Iris pigment epithelial cell (primary cell): ENCODE measurements around the gene ORM2.
"Not testable (repeated sequence)": the region's sequence is repeated elsewhere in the genome, so short reads cannot be mapped to it uniquely, and the experiment has no call there.

Experiments
- DNase-seq: peaks from one replicate; pipeline ENCODE4 v3.0.0-alpha.2; 2011; ENCODE audit warnings: low read depth

Gene ORM2

DNA sequence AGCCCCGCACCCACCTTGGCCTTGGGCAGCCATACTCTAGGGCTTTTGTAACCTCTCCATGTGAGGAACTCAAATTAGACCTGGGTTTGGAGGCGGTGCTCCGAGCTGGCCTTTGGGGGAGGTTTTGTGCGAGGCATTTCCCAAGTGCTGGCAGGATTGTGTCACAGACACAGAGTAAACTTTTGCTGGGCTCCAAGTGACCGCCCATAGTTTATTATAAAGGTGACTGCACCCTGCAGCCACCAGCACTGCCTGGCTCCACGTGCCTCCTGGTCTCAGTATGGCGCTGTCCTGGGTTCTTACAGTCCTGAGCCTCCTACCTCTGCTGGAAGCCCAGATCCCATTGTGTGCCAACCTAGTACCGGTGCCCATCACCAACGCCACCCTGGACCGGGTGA, at the start of gene ORM2:
Gene ORM2, plus strand, starts transcription at position 245 of the 398 bp plus-strand sequence. Its CDS starts 36 bp downstream, at position 281.
- not testable (repeated sequence) for DNase-seq

DNA sequence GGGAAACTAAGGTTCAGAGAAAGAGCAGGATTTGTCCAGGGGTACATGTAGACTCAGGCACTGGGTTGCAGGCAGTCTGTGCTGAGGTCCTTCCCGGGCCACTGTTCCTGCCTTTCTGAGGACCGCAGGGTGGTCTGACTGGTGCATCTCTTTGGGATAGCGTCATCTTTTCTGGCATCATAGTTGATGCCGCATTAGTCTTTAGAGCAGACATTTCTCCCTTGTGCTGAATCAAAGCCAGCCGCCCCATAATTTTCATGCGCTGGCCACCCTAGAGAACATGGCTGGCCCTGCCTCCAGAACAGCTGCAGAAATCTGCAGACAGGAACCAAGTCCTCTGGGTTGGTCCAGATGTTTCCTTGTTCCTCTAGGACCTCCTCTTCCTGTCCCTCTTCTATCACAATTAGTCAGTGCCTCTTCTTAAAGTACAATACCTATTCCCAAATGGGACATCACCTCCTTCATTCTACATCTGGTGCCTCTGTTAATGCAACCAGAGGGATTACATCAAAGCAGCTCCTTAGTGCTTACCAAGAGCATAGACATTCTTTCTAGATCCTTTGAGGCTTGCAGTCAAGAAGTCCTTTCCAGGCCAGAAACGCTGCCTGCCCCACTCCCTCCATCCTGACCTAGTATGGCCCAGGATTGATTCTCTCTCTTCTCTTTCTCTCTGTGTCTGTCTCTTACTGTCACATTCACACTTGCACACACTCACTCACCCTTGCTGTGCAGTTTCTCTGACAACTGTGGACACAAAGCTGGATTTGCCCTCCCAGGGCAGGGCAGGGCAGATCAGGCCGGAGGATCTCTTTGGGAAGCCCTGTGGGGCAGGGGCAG, 48.8 kb upstream of the ORM2 start:
- DNase-seq = no peak

DNA sequence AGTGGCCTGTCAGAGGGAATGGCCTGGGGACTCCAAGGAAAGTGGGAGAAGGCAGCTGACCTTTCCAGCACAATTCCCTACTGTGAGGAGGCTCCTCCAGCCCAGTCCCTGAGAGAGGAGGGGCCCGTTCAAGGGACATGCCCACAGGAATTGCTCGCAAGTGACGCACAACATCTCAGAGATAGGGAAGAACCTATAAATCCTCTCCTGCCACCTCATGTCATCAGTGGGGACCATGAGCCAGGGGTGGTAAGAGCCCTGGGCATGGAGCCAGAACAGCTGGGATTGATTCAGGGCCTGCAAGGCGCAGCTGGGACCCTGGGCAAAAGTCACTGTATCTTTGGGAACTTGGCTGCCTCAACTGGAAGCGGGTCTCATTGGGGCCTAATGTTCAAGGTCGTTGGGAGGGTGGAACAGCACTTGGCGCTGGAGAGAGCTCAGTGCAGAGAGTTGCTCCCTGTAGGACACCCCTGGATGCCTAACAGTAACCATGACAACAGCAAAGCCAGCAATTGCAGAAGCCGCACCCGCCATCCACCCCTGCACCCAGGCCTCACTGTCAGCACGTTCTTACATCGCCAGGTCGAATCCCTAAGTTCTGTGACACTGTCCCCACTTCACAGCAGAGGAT, 48.1 kb upstream of the ORM2 start:
- no peak for DNase-seq

DNA sequence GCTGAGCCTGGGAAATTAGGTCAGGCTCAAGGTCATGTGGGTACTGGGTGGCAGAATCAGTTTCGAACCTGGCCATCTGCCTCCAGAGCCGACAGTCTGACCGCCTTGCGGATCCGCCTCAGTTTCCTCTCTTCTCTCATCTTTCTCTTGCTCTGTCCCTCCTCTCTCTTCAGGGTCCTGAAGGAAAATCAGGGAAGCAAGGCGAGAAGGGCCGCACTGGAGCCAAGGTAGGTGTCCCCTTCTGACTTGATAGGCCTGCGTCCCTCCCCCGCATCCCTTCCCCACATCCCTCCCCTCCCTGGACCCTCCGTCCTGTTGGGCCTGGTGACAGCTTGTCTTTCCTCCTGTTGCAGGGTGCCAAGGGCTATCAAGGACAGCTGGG, 47.6 kb upstream of the ORM2 start:
- DNase-seq = no peak

DNA sequence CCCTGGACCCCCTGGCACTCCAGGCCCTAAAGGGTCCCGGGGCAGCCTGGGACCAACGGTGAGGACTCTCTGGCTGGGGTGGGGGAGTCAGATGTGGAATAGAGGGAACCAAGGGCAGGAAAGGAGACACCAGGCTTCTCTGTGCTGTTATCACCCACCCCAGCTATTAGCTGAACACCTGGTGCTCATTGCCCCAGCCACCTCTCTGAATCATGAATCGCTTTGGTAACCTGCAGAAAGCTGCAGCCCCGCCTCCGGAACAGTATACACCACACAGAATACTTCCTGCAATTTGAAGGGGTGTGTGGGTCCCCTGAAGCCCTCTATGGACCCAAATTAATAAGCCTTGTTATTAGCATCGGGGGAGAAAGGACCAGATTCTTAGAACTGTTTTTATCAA, 47.2 kb upstream of the ORM2 start:
- no peak for DNase-seq

DNA sequence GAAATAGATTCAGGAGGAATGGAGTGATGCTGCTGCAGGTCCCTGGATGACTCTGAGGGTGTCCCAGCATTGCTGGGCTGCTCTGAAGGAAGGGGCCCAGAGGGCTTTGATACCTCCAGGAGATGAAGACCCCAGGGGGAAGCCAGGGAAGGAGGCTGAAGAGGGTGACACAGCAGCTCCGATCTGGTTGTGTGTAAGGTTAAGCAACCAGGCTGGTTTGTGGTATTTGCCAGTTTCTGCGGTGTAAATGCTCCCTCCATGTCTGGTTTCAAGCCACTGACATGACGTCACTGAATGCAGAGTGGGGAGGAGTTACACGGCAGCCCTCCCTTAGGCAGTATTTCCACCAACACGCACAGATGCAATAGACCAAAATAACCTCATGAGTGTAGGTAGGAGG, 46.7 kb upstream of the ORM2 start:
- peak; percentile 89 for DNase-seq

DNA sequence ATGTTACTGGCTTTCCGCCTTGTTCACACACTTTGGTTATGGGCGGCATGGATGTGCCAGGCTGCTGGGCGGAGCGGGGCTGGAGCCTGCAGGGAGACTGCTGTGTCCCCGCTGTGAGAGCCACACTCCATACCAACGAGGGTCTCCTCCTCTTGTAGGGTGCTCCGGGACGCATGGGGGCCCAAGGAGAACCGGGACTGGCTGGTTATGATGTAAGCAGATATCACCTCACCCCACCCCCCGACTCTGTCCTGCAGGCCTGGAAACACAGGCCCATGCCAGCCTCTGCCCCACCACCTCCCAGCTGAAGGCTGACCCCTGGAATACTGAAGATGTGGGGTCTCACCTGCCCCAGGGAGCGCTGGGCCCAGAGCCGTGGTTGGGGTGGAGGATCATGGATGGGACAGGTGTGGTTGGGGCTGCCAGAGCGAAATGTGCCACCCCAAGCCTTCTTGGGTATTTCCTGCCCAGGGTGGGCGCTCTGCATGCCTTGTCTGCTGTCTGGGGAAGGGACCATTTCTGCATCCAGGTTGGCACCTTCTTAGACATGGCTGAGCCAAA, 46.0 kb upstream of the ORM2 start:
- no peak for DNase-seq

DNA sequence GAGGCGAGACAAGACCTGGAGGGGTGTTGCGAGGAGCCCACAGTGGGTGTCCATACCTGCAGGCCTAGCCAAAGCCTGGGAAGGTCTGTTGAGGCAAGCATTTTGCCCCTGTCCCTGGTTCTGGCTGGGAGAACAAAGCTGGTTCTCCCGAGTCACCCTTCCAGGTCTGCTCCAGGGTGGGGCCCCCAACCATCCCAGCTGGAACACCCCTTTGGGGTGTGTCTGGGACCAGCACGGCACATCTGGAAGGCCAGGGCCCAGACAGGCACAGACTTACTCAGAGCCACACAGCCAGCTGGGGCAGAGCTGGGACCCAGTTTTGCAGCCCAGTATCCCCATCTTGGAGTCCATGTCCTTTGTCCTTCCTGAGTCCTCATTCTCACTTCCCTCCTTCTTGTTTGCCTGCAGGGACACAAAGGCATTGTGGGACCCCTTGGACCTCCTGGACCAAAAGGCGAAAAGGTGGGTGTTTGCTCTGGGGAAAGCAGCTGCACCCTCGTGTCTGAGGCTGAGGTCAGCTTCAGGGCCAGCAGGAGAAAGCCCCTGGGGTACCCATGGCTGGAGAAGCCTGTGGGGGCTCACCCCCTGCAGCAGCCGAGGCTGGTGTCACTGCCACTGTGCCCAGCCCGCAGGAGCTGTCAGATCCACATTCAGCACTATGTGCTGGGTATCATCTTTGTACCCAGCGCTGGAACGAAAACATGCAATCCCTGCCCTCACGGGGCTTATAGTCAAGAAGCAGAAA, 45.2 kb upstream of the ORM2 start:
- no peak for DNase-seq

DNA sequence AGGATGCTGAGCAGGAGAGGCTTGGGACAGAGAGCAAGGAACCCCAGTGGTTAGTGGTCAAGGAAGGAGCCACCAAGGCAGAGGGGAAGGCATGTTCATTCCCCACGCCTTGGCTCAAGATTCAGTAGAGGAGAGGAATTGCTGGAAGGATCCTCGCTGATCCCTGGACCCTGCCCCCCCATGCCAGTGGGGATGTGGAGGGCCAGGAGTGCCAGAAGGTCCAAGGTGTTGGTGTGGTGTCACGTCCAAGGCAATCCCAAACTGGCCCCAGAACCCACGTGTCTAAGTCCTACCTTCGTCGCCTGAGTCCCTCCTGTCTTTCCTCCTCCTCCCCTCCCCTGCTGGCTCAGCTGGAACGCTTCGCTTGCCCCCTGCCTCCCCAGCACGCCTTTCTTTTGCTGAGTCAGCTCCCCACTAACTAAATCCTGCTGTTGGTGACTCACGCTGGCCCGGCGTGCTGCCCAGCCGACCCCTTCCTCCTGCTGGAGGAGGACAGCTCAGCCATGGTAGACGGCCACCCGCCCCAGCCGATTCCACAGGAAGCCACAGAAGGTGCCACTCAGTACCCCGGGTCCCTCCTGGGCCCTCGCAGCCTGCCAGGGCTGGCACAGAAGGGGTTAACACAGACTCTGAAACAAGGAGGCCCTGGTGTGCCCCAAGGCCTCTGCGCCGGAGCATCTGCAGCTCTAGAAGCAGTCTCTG, 44.4 kb upstream of the ORM2 start:
- DNase-seq = peak; percentile 93

DNA sequence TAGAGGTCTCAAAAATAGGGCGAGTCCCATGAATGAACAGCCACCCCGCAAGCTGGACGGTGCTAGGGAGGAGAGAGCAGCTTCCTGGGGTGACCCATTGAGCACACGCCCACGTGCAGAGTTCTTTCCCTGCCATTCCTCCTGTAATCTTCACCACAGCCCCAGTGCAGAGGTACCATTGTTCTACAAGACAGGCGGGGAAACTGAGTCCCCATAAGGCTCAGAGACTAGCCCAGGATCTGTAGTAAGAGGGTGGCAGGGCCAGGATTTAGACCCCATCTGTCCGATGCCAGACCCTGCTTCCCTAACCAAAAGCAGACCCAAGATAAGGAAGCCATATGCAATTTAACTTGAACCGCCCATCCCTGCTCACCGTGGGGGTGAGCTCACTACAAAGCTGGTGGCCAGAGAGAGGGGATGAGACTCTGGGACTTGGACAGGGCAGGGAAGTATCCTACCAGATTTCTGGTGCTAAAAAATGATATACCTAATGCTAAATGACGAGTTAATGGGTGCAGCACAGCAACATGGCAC, 43.5 kb upstream of the ORM2 start:
- DNase-seq = no peak

DNA sequence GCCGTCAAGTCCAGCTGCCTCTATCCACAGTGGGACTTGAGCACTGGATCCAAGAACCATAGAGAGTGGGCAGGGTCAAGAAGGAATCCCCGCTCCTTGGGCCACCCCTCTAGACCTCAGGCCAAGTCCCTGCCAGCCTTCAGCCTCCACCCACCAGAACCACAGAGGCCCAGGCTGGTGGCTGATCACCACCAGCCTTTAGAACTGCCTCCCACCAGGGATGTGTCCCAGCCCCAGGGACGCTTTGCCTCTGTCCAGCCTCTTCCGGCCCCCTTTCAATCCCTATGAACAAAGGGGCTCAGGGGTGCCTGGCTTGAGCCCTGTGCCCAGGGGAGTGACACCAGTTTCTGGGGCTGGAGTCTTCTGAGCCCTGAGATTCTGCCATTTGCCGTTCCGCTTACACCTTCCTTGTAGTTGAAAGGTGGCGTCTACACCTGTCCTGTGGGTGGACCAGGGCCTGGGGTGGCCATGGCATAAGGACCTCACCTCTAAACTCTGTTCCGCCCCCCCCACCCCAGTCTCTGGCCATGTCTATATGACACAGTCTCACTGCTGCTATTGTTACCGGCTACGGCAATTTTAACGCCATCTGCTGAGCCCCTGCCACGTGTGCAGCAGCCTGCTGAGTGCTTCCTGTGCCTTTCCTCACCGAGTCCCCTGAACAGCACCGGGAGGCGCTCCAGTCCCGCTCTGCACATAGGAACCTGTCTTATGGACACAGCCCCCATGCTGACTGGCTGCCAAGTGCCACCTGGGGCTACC, 42.5 kb upstream of the ORM2 start:
- DNase-seq = no peak

DNA sequence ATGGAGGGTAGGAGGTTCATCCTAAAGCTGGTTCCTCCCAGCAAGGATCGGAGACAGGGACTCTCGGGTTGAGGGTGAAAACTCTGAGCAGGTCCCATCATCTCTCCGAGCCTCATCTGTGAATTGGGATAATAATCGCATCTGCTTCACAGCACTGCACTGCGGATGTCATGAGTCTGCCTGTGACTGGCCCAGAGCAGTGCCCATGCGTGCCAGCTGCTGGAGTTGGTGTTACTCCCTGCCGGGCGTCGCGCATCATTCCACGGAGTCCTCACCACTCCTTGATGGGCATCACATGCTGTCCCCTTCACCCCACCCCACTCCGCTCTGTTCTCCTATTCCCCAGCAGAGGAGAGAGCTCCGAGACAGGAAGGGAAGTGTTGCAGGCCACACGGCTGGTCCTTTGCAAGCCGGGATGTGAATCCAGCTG, 41.9 kb upstream of the ORM2 start:
- no peak for DNase-seq

DNA sequence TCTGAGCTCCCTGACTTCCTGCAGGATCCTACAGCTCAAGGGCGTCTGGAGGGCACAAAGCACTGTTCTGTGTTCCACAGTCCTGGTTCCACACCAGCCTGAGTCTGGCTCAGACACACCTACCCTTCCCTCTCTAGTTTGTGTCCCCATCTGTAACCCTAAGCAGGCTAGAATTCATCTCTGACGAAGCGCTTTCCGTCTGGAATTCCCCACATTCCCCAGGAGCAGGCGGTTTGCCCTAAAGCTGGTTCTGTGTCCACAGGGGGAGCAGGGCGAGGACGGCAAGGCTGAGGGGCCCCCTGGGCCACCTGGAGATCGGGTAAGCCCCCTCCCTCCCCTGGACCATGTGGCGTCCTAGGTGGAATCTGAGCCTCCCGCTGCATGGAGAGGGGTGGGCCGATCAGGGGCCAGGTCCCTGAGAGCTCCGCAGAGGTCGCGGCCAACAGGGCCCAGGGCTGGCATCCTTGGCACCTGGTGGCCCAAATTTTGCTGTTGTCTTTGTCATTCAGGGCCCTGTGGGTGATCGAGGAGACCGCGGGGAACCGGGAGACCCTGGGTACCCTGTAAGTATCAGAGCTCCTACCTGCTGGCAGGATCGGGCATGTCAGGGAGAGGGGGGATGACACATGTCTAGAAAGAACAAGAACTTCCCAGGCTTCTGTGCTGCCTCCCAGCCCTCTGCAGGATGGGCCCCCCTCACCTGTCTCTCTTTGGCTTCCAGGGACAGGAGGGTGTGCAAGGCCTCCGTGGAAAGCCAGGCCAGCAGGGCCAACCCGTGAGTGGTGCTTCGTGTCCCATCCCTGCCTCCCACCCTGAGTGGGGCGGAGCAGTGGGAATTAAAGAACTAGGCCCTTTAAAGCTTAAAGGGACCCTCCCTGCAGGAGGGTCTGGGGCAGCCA, 41.2 kb upstream of the ORM2 start:
- DNase-seq = peak; percentile 79

DNA sequence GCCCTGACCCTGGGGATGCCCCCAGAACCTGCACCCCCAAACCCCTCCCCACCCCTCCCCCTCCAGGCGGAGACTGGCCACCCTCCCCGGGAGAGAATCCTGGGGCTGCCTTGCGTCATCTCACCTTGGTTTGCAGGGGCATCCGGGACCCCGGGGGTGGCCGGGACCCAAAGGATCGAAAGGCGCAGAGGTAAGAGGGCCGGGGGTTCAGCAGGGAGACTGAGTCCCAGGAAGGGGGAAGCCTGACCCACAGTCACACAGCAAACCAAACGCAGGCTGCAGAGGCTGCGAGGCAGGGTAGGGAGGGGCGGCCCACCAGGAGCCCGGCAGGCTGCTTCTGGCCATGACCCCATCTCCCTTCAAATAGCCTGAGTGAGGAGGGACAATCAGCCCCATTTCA, 40.6 kb upstream of the ORM2 start:
- DNase-seq = no peak

DNA sequence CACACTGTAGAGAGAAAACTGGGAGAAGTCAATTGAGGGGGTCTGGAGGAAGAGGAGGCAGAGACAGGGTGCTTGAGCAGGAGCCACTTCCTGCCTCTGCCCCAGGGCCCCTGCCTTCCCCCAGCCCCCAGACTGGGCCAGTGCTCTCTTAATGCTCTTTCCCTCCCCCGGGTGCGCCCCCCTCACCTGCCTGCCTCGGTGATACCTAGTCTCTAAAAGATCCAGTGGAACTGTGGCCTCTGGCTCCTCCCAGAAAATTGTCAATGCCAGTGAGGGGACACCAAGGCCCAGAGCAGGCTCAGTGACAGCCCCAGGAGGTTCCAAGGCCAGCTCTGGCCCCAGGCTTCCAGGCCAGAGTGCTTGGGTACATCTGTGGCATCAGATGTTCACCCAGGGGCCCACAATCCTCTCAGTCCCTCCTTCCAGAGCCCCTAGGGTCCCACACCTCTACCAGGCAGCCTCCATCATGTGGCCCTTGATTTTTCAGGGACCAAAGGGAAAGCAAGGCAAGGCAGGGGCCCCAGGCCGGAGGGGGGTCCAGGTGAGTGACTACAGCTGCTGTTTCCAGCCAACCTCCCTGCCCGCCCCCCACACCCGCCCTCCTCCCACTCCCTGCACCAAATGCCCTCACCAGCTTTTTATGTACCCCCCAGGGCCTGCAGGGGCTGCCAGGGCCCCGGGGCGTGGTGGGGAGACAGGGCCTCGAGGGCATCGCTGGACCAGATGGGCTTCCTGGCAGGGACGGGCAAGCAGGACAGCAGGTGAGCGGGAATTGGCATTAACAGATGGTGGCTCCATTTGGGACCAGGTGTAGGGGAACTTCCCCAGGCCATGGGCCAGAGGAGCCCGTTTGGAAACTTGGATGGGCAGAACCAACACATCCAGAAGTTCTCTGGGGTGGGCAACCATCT, 39.8 kb upstream of the ORM2 start:
- no peak for DNase-seq

DNA sequence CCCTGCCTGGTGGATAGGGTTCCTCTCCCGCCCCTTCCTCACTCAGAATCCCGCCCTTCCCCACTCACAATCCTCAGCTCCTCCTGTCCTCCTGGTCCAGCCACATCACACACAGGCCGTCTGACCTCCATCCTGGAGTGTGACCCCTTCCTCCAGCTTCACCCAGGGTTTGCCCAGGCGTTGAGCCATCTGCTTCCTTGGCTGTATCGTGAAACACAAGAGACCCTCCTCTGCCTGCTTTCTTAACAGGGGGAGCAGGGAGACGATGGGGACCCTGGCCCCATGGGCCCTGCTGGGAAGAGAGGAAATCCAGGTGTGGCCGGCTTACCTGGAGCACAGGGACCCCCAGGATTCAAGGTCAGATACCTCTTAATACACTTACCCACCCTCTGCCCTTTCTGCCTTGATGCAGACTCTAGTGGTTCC, 39.1 kb upstream of the ORM2 start:
- no peak for DNase-seq

DNA sequence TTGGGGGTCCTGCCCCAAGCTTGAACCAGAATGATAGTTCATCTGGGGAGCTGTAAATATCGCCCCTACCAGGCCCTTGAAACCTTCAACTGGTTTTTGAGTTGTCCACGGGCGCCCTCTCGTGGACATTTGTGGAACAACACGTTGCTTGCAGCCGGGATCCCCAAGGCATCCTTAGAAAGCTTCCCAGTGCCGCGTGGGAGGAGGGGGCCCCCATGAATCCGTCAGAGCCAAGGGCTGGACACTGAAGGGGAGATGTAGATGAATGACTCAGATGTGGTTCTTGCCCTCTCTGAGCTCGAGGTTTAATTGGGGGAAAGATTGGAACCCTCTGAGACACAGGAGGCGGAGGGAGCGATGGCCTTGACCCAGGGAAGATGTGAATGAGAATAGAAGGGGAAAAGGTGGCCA, 38.6 kb upstream of the ORM2 start:
- DNase-seq = peak; percentile 55

DNA sequence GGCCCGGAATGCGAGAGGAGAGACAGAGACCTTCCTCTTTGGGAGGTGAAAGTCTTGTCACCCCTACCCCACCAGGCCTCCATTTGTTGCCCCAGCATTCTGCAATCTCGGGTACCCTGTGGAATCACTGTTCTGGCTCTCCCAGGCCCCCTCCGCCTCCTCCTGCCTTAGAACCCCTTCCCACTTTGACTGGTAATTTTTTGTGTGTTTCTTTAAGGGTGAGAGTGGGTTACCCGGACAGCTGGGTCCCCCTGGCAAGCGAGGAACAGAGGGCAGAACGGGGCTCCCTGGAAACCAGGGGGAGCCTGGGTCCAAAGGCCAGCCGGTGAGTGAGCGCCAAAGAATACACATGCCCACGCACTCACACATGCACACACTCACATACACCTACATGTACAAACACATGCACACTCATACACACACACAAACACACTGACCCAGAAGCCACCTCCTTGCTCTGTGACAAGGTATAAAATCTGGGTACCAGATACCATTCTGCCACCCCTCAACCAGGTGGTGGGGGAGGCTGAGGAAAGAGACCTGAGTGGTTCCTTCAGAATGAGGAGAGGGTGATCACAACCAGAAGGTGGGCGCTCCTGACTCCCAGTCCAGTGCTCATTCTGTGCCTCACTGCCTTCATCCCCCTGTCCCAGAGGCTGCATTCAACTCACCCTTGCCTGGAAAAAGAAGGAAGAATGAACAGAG, 37.6 kb upstream of the ORM2 start:
- DNase-seq = no peak
